Stimulated activated CD8-positive, alpha-beta memory T cell treated with anti-CD3 and anti-CD28 coated beads, Interleukin-7, amount 100 ng/mL, for 1 hour (primary cell): Measurements from ENCODE around the gene LY6G5B.

Experiments used
- DNase-seq, 2 donors: peaks; one replicate each; pipeline ENCODE4 v3.0.0-alpha.2; 2020; ENCODE audit warnings: low read depth in 2 of 2

Gene LY6G5B

GRCh38 chr6:31663126-31663960, 6.4 kb upstream of the LY6G5B start:
- DNase-seq: no peak

GRCh38 chr6:31663961-31664789, 5.6 kb upstream of the LY6G5B start:
- DNase-seq: no peak

GRCh38 chr6:31664790-31665500, 4.8 kb upstream of the LY6G5B start, which contains the start of gene GPANK1:
GPANK1 (minus strand) TSS chr6:31664997; CDS start chr6:31664478, 519 bp downstream.
- peak; percentile 70 to 85 for DNase-seq

- peak; percentile 96 to 97 for DNase-seq
Measured at GRCh38 chr6:31665501-31666336, 4.1 kb upstream of the LY6G5B start, which contains the start of gene CSNK2B. CSNK2B (plus strand) TSS chr6:31666080; CDS start chr6:31666832, 752 bp downstream.

- no peak for DNase-seq
Measured at GRCh38 chr6:31666337-31666965, 3.3 kb upstream of the LY6G5B start.

GRCh38 chr6:31676322-31676903, 6.6 kb downstream of the LY6G5B start:
- no peak for DNase-seq

- no peak for DNase-seq
Measured at GRCh38 chr6:31676904-31677303, 7.1 kb downstream of the LY6G5B start.

- DNase-seq: no peak
Measured at GRCh38 chr6:31677955-31678354, 8.2 kb downstream of the LY6G5B start.

- DNase-seq: no peak
Measured at GRCh38 chr6:31680226-31681134, 10.7 kb downstream of the LY6G5B start, which contains the start of gene LY6G5C. LY6G5C (minus strand) TSS chr6:31681067; CDS start chr6:31680373, 694 bp downstream.

GRCh38 chr6:31681135-31681671, 11.4 kb downstream of the LY6G5B start:
- DNase-seq: no peak

- DNase-seq: no peak
Measured at GRCh38 chr6:31683591-31683990, 13.8 kb downstream of the LY6G5B start.

GRCh38 chr6:31686483-31686882, 16.7 kb downstream of the LY6G5B start:
- no peak for DNase-seq

- no peak for DNase-seq
Measured at GRCh38 chr6:31687321-31687720, 17.5 kb downstream of the LY6G5B start.

GRCh38 chr6:31687860-31688693, 18.3 kb downstream of the LY6G5B start:
- DNase-seq: no peak

GRCh38 chr6:31689249-31690110, 19.7 kb downstream of the LY6G5B start:
- DNase-seq: no peak

GRCh38 chr6:31690231-31691077, 20.7 kb downstream of the LY6G5B start:
- DNase-seq: no peak
